Left ventricle myocardium inferior (tissue), 1 donor: ENCODE measurements around the gene MMEL1. TPM values are rescaled to one million over a fixed set of nuclear protein-coding genes. Genes with fewer than 3 reads are reported as not detected.
"Not testable (repeated sequence)": the region's sequence is repeated elsewhere in the genome, so short reads cannot be mapped to it uniquely, and the experiment has no call there.

Source experiments
- DNase-seq: peaks from one replicate; pipeline ENCODE4 v3.0.0-alpha.2; 2020
- H3K27ac ChIP-seq: fragments of 200-600 bp; replicated peaks from 2 replicates; pipeline ENCODE4 v1.8.0; 2021
- H3K27me3 ChIP-seq: fragments of 200-600 bp; 2 replicates; pipeline ENCODE4 v1.8.0; 2021; ENCODE audit warnings: low read depth
- H3K36me3 ChIP-seq: fragments of 200-600 bp; 2 replicates; pipeline ENCODE4 v1.8.0; 2021
- H3K4me1 ChIP-seq: fragments of 200-600 bp; 2 replicates; pipeline ENCODE4 v1.8.0; 2021
- H3K4me3 ChIP-seq: fragments of 200-600 bp; 2 replicates; pipeline ENCODE4 v1.8.0; 2021; ENCODE audit warnings: mild to moderate bottlenecking, moderate library complexity
- H3K9me3 ChIP-seq: fragments of 200-600 bp; replicated peaks from 2 replicates; pipeline ENCODE4 v1.8.0; 2021
- intact Hi-C: fragments of 100-400 bp; cut with micrococcal nuclease; formaldehyde crosslinking; loops from one replicate; pipeline ENCODE4 v1.11.0; 2022
- total RNA-seq: library from RNA; stranded (reverse); fragmentation: NEBNext Ultra II Directional; extraction: Animal tissue kit (Norgen Biotek cat#: 25700); gene quantifications from one replicate; pipeline ENCODE4 v1.2.1, GENCODE V29; 2021
- TF ChIP-seq, protein P1 (sequence below): fragments of 200-600 bp; IDR thresholded peaks from 2 replicates; pipeline ENCODE4 v1.8.0; 2021; ENCODE audit warnings: antibody characterized with exemption, mild to moderate bottlenecking, borderline replicate concordance
- donor health status: DM: no; HTN: yes; CAD: no; lungs with severe emphysema.

Gene MMEL1
- total RNA-seq, 1 donor from 2014 or later, result 0.82 TPM

DNA sequence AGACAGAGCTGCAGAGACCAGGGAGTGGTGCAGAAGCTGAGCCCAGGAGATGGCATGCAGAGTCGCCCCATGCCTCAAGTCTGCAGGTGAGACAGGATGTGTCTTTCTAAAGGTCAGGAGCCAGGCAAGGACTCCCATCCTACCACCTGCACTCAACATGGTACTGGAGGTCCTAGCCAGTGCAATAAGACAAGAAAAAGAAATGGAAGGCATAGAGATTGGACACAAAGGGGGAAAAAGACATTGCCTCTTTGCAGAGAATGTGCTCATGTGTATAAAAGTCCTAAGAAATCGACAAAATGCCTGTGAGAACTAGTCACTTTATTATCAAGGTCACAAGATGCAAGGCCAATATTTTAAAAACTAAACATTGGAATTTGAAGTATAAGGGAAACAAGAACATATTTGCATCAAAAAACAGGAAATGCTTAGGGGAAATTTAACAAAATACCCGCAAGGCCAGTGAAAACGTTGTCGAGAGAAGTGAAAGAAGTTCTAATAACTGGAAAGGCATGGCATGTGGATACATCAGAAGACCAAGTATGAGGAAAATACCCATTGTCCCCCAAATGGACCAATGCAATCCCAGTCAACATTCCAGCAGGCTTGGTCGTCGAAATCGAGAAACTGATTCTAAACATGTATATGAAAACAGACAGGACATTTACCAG lies 59.4 kb downstream of the MMEL1 start:
- H3K4me1 ChIP-seq, result peaks cover 24% of the 10 kb centered on the region
- intact Hi-C loops, result no loop called here
- peaks cover 12% of the 10 kb centered on the region for H3K9me3 ChIP-seq
- H3K36me3 ChIP-seq, result no peaks in the 10 kb centered on the region
- TF ChIP-seq, protein P1, sequence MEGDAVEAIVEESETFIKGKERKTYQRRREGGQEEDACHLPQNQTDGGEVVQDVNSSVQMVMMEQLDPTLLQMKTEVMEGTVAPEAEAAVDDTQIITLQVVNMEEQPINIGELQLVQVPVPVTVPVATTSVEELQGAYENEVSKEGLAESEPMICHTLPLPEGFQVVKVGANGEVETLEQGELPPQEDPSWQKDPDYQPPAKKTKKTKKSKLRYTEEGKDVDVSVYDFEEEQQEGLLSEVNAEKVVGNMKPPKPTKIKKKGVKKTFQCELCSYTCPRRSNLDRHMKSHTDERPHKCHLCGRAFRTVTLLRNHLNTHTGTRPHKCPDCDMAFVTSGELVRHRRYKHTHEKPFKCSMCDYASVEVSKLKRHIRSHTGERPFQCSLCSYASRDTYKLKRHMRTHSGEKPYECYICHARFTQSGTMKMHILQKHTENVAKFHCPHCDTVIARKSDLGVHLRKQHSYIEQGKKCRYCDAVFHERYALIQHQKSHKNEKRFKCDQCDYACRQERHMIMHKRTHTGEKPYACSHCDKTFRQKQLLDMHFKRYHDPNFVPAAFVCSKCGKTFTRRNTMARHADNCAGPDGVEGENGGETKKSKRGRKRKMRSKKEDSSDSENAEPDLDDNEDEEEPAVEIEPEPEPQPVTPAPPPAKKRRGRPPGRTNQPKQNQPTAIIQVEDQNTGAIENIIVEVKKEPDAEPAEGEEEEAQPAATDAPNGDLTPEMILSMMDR, result no peak
- DNase-seq, result no peak
- peaks cover 4% of the 10 kb centered on the region for H3K27me3 ChIP-seq
- H3K4me3 ChIP-seq, result no peak overlapping the region
- H3K27ac ChIP-seq, result no peak overlapping the region

DNA sequence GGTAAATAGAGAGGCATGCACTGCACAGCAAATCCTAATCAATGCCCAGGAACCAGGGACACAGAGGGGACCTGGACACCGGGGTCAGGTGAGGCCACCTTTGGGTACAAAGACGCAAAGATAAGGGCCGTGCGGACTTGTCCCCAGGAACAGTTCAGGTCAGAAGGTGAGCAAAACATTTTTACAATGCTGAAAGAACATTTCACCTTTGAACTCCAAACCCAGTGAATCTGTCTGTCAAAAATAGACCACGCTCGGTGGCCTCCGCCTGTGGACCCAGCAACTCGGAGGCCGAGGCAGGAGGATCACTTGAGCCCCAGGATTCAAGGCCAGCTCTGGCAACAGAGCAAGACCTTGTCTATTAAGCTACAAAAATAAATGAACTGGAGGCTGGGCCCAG lies 61.5 kb downstream of the MMEL1 start:
- peaks cover 8% of the 10 kb centered on the region for H3K4me1 ChIP-seq
- DNase-seq, result no peak
- peaks cover 17% of the 10 kb centered on the region for H3K27me3 ChIP-seq
- TF ChIP-seq, protein P1, result no peak
- no peaks in the 10 kb centered on the region for H3K36me3 ChIP-seq
- H3K9me3 ChIP-seq, result peaks cover 12% of the 10 kb centered on the region
- H3K27ac ChIP-seq, result no peak overlapping the region
- intact Hi-C loops, result no loop called here
- H3K4me3 ChIP-seq, result no peak overlapping the region

DNA sequence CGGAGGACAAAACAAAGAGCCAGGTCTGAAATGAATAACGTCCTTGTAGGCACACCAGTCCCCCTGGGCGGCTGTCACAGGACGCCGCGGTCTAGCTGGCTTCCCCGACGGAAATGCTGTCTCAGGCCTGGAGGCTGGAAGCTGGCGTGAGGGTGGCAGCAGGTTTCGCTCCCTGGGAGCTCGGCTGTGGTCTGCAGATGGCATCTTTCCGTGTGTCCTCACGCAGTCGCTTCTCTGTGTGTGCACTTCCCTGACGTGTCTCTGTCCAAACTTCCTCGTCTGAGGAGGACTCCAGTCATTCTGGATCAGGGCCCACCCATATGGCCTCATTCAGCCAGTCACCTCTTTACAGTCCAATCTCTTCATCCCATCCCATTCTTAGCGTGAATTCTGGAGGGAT lies 62.5 kb downstream of the MMEL1 start:
- Histone ChIP-seq H3K4me3 (no peak overlapping the region), H3K36me3 (no peaks in the 10 kb centered on the region), H3K27me3 (peaks cover 25% of the 10 kb centered on the region), H3K4me1 (no peaks in the 10 kb centered on the region), H3K9me3 (peaks cover 12% of the 10 kb centered on the region), H3K27ac (no peak overlapping the region)
- no peak for DNase-seq
- intact Hi-C loops, result no loop called here
- TF ChIP-seq, protein P1, result no peak

DNA sequence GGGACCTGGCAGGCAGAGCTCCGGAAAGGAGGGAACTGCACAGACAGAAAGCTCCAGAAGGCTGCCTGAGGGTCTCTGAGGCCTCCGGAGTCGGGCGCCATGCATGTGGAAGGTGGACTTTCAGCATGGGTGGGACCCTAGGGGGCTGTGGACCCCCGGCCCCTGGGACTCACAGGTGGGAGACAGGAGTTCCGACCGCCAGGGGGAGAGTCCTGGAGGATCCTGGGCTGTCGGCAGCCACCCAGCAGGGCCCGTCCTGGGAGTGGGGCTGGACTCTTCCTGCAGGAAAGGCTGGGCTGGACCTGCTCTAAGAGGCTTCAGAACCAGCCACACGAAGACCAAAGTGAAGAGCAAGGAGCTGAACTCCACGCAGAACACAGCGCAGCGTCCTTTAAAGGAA lies 63.1 kb downstream of the MMEL1 start:
- H3K36me3 ChIP-seq, DNase-seq, H3K4me3 ChIP-seq, intact Hi-C loops, H3K4me1 ChIP-seq, H3K27ac ChIP-seq: not testable (repeated sequence)
- H3K9me3 ChIP-seq, result peaks cover 12% of the 10 kb centered on the region
- peaks cover 30% of the 10 kb centered on the region for H3K27me3 ChIP-seq

DNA sequence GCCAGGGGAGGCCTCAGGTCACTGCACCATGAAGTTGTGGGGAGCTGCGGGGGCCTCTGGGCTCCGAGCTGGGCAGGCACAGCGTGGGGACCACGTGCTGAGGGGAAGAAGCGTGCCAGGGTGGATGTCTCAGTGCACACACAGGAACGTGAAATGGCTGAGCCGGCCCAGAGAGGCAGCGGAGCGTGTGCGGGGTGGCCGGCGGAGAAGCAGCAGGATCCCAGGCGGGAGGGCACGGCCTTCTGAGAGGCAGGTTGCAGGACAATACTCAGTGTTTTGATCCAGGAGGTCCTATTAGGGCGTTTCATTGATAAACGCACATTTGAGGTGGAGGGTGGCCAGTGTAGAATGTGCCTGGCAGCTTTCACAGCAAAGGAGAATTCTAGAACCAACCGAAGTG lies 63.8 kb downstream of the MMEL1 start:
- Histone ChIP-seq H3K27ac (no peak overlapping the region), H3K4me1 (peaks cover 4% of the 10 kb centered on the region), H3K4me3 (no peak overlapping the region), H3K27me3 (peaks cover 31% of the 10 kb centered on the region), H3K9me3 (peaks cover 12% of the 10 kb centered on the region), H3K36me3 (no peaks in the 10 kb centered on the region)
- no peak for DNase-seq
- TF ChIP-seq, protein P1, result no peak
- intact Hi-C loops, result no loop called here

DNA sequence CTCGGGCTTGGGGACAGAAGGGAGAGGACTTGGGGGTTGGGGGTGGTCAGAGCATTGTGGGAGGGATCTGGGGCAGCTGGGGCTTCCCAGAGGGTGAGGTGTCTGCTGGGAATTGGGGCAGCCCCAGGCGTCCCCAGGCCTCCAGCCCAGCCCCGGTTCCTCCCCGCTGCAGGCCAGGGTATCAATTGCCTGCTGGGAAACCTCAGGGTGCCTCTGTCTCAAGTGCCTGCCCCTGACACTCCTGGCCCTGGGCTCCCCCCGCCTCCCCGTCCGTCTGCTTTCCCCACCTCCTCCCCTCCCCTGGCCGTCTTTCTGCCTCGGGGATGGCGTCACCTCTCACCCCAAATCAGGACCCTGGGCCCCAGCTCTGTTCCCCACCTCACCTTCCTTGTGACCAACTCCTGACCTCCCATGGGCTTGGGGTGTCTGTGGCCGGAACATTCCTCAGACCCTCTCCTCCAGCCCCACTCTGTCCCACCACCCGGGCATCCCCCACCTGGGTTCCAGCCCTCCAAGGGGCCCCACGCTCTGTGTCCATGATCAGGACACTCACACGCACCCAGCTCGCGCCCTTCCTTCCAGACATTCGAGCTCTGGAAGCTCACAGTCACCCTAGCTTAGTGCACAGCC lies 64.5 kb downstream of the MMEL1 start:
- H3K4me1 ChIP-seq, H3K27ac ChIP-seq, DNase-seq, H3K4me3 ChIP-seq, intact Hi-C loops, H3K9me3 ChIP-seq, H3K36me3 ChIP-seq: not testable (repeated sequence)
- H3K27me3 ChIP-seq, result peaks cover 31% of the 10 kb centered on the region
